ENCODE measurements around the gene OPCML.

GRCh38 chr11:132874638-132875037, 657.7 kb downstream of the OPCML start:
- TF ChIP-seq, protein P1, sequence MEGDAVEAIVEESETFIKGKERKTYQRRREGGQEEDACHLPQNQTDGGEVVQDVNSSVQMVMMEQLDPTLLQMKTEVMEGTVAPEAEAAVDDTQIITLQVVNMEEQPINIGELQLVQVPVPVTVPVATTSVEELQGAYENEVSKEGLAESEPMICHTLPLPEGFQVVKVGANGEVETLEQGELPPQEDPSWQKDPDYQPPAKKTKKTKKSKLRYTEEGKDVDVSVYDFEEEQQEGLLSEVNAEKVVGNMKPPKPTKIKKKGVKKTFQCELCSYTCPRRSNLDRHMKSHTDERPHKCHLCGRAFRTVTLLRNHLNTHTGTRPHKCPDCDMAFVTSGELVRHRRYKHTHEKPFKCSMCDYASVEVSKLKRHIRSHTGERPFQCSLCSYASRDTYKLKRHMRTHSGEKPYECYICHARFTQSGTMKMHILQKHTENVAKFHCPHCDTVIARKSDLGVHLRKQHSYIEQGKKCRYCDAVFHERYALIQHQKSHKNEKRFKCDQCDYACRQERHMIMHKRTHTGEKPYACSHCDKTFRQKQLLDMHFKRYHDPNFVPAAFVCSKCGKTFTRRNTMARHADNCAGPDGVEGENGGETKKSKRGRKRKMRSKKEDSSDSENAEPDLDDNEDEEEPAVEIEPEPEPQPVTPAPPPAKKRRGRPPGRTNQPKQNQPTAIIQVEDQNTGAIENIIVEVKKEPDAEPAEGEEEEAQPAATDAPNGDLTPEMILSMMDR (IDR thresholded peaks at IDR 0.05) = no peak
- TF ChIP-seq ZFX (IDR thresholded peaks at IDR 0.05; ENCODE audit: borderline replicate concordance) = no peak
